ENCODE measurements around the gene PTPRN2. TPM values are rescaled to one million over a fixed set of nuclear protein-coding genes. Genes with fewer than 3 reads are reported as not detected.
A peak's percentile ranks its signal among the peaks of the same experiment; 100 is the strongest.

PTPRN2 gene
- total and polyA plus RNA-seq, 9 of the 15 experiments (the other 6 are each of a cell fraction or from before 2014, with no cell fraction given): not detected

GRCh38 chr7:158556721-158557440 is 30.7 kb downstream of the PTPRN2 start:
- Histone ChIP-seq H3K4me3 (no peak overlapping the region), H4K20me1 (replicated peaks; ENCODE audit: control insufficient read depth, insufficient read depth, low read length) (peaks cover 7% of the 10 kb centered on the region; the same call in 1 of the 2 replicates), H3K27ac (ENCODE audit: extremely low read depth, low read depth, low read length) (no peak overlapping the region), H2AFZ (ENCODE audit: low read depth, low read length) (no peak overlapping the region), H3K4me2 (ENCODE audit: insufficient read depth, low read length) (no peak overlapping the region), H3K9me1 (ENCODE audit: control insufficient read depth, insufficient read depth, low read length) (peaks cover 4% of the 10 kb centered on the region), H3K4me1 (replicated peaks in 1 of 2; ENCODE audit: control insufficient read depth in 2 of 2, insufficient read depth in 2 of 2, low read length in 2 of 2) (peaks cover 0 to 13% of the 10 kb centered on the region in 2 experiments; a peak in 1 of 5 replicates), H3K27me3 (ENCODE audit: control insufficient read depth in 2 of 2, insufficient read depth in 2 of 2, low read length in 2 of 2) (peaks cover 18 to 74% of the 10 kb centered on the region in 2 experiments; a peak in 4 of 5 replicates), H3K79me2 (ENCODE audit: control insufficient read depth, insufficient read depth, low read length) (no peaks in the 10 kb centered on the region), H3K9ac (ENCODE audit: insufficient read depth in 1 of 2, low read depth in 2 of 2, low read length in 2 of 2) (no peak overlapping the region), H3K9me3 (replicated peaks; ENCODE audit: control insufficient read depth, insufficient read depth, low read depth, low read length) (no peaks in the 10 kb centered on the region), H3K36me3 (ENCODE audit: control insufficient read depth, insufficient read depth, low read length) (no peaks in the 10 kb centered on the region)
- intact Hi-C loops (cut with micrococcal nuclease): no loop called here
- ChIA-PET CTCF (ENCODE audit: low intra/inter-chr PET ratio) (no interaction called here), POLR2A (interaction anchor here (0.6 kb wide), 1 partner anchor 14 kb away, joined by 4 read pairs; no protein-coding TSS in a partner anchor)
- no peak for TF ChIP-seq GABPA (tag; conservative IDR thresholded peaks at IDR 0.05; ENCODE audit: low read depth)
- TF ChIP-seq SAFB (IDR thresholded peaks at IDR 0.05; ENCODE audit: borderline replicate concordance, low read depth, low read length): peak; percentile 94
- TF ChIP-seq SMARCA5 (IDR thresholded peaks at IDR 0.05): no peak
- no peak for TF ChIP-seq ZNF398 (CRISPR knock-in tag; IDR thresholded peaks at IDR 0.05)
- no peak for TF ChIP-seq ETV6 (IDR thresholded peaks at IDR 0.05; ENCODE audit: borderline replicate concordance in 1 of 2, low read depth in 2 of 2, low read length in 1 of 2)
- no peak for TF ChIP-seq ETV6 (CRISPR knock-in tag; IDR thresholded peaks at IDR 0.05; ENCODE audit: borderline replicate concordance)
- no peak for TF ChIP-seq SNRNP70 (optimal IDR thresholded peaks at IDR 0.05; ENCODE audit: low read depth, low read length)
- no peak for TF ChIP-seq ETS2 (tag; IDR thresholded peaks at IDR 0.05; ENCODE audit: borderline replicate concordance, poor library complexity, severe bottlenecking)
- TF ChIP-seq BHLHE40 (IDR thresholded peaks at IDR 0.05; ENCODE audit: low read length): no peak
- no peak for TF ChIP-seq HCFC1 (IDR thresholded peaks at IDR 0.05; ENCODE audit: low read depth, low read length)
- no peak for TF ChIP-seq MXI1 (IDR thresholded peaks at IDR 0.05; ENCODE audit: low read depth, low read length)
- TF ChIP-seq CHD2 (IDR thresholded peaks at IDR 0.05; ENCODE audit: low read depth, low read length): no peak
- peak; percentile 49 for TF ChIP-seq PCBP1 (IDR thresholded peaks at IDR 0.05; ENCODE audit: low read depth, low read length, poor library complexity, severe bottlenecking)
- TF ChIP-seq FIP1L1 (IDR thresholded peaks at IDR 0.05; ENCODE audit: low read depth, low read length, poor library complexity, severe bottlenecking): no peak
- TF ChIP-seq ADNP (tag; IDR thresholded peaks at IDR 0.05): no peak
- TF ChIP-seq TEAD1 (CRISPR knock-in tag; IDR thresholded peaks at IDR 0.05): no peak
- no peak for TF ChIP-seq NCOA2 (IDR thresholded peaks at IDR 0.05; ENCODE audit: partially characterized antibody in 2 of 2)
- TF ChIP-seq POU5F1 (IDR thresholded peaks at IDR 0.05; ENCODE audit: borderline replicate concordance, low read depth, low read length, partially characterized antibody): no peak
- TF ChIP-seq MCM5 (IDR thresholded peaks at IDR 0.05; ENCODE audit: low read depth): no peak
- peak; percentile 59 for TF ChIP-seq EGR1 (conservative IDR thresholded peaks at IDR 0.05)
- no peak for TF ChIP-seq ZNF668 (CRISPR knock-in tag; IDR thresholded peaks at IDR 0.05)
- no peak for TF ChIP-seq ZNF133 (CRISPR knock-in tag; IDR thresholded peaks at IDR 0.05)
- no peak for FAIRE-seq
- no TSS peak for BruUV-seq (replicated peaks)
- no peak for ATAC-seq
- WGBS (ENCODE audit: insufficient coverage, low coverage, missing lambda C conversion rate): 19% methylated on average over 69 of the region's 69 CpGs
- DNase-seq (ENCODE audit: extremely low read depth in 1 of 4, low spot score in 3 of 4): no peak
- in situ Hi-C loops (cut with MboI): no loop called here
